Cerebellar cortex (tissue), 1 donor: ENCODE results near the gene LRRC27.

Experiments used
- DNase-seq: peaks from one replicate; pipeline ENCODE4 v3.0.0-alpha.2; 2015; ENCODE audit warnings: low spot score

Gene LRRC27

DNA sequence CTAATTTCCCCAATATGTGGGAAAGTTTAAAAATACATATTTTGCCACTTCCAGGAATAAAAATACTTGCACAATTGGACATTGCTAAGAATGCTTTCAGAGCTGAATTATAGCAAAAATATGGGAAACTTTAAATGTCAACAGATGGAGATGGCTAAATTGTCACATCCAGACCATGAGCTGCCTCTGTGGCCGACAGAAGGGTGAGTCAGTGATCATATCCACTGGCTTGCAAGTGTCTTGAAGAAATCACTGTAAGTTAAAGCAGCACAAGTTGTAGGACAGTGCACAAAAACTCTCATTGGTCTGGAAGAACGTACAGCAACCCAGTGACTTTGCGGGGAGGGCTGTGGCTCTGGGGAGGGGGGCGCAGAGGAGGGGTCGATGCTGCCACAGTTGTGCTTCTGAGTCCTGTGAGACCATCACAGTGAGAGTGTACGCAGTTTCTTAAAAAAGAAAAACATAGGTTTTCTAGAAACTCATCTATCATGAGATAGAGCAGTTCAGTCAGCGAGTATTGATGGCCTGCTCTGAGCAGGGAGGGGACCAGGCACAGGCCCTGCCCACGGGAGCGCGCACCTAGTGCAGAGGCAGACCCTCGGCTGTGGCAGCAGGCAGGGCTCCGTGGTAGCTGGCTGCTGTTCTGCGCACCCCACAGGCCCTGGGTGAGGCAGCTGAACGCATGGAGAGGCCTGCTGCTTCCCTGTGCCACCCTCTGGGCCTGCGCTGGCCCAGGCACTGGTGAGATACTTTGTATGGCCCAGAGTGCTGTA, 25.5 kb downstream of the LRRC27 start:
- DNase-seq, result no peak

DNA sequence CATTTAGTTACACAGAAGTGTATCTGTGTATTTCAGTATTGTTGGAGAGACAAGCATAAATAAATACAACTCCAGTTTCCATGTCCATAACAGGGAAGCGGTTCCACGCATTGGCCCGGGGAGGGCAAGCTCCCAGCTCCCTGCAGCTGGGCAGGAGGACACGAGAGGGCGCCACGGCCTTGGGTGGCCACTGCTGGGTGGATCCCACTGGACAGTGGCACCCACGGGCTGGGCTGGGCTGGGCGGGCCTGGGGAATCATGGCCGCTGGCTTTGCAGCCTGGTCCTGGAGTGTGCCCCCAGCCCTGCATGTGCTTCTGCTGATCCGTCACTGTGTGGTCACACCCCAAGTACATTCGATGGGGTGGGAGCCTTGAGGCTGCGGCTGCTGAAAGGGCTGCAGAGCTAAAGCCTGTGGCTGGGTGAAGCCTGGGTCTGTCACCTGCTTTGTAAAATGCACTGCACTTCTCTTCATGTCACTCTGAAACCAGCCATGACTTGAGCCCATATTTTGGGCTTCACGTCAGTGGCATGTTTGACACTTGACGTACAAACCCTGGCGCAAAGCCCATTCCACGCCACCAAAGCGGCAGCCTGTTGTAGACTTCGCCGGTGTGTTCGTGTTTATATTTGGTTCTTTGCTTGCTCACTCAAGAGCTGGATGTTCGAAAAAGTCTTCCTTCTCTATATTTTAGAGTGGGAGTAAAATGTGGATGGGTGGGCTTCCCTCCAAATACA, 27.5 kb downstream of the LRRC27 start:
- no peak for DNase-seq

DNA sequence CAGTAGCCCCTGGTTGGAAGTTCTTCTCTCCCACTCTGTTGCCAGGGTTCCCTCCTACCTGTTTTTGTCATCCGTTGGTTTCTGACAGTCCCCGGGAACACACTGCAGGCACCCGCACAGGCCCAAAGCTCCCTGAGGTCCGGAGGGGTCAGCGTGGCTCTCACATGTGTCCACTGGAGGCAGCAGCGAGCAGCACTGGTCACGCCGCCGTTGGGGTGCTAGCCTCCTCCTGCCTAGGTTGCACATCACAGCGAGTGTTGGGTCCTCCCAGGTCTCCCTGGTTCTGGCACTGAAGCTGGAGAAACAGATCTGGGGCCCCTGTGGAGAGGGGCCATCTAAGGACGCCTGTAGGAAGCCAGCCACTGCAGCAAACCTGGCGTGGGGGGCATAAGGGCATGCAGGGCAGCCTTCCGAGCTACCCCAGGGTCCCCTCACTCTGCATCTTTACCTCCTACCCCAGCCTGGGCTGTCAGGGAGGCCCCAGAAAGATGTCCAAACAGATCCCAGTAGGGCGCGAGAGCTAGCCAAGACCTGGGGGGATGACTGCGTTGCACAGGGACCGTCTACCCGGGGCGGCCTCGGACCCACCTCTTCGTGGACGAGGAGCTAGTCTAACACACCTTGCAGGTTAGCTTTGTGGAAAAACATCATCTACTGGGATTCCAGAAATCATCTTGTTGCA, 28.9 kb downstream of the LRRC27 start:
- peak; percentile 24 for DNase-seq

DNA sequence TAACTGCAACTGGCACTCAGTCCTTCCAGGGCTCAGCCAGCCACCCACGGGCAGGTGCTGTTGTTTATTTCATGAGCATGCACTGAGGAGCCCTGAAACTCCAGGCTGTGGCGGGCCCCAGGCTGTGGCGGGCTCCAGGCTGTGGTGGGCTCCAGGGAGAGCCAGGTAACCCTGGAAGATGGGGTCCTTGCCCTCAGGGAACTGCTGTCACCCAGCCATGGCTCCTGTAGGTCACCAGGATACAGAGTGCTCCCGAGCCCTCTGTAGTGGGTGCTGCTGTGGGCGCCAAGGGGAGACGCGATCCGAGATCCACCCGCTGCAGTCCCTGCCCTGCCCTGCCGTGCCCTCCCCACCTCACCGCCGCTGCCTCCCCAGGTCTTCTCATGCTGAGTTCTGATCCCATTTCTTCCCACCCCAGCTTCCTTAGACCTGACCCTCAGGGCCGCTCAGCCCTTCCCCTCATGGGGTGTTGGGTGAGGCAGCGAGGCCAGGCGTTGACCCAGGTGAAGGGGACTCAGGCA, 29.6 kb downstream of the LRRC27 start:
- DNase-seq, result no peak

DNA sequence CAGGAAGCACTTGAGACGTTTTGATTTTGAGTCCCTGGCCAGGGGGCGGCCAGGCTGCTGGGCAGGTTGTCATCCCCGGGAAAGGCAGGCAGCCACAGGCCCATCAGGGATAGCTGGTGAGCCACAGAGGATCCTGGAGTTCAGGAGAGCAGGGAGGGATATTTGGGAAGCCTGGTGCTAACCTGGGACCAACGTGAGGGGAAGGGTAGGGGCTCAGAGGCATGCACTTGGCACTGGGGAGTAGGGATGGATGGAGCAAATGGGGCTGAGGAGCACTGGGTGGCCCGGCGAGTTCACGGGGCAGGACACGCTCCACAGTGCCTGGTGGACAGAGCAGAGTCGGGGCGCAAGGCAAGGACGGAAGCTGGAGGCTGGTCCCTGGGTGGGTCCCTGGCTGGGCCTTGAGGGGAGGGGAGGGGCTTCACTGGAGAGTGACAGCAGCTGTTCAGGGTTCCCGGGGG, 30.2 kb downstream of the LRRC27 start:
- no peak for DNase-seq

DNA sequence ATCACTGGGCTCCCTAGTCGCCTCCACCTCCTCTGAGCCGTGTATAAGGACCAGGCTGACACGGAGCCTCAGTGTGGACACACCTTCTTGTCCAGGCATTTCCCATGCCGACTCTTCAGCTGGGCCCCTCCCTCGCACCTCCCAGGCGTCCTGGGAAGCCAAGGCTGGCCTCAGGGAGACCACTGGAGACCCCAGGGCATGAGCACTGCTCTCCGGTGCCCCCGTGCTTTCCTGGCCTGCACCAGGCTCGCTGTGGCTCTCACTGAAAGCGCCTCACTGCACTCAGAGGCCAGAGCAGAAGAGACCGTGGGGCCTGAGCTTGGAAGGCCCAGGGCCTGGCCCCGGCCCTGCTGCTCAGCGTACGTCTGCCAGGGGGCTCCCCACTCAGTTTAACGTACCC, 31.4 kb downstream of the LRRC27 start:
- DNase-seq, result no peak

DNA sequence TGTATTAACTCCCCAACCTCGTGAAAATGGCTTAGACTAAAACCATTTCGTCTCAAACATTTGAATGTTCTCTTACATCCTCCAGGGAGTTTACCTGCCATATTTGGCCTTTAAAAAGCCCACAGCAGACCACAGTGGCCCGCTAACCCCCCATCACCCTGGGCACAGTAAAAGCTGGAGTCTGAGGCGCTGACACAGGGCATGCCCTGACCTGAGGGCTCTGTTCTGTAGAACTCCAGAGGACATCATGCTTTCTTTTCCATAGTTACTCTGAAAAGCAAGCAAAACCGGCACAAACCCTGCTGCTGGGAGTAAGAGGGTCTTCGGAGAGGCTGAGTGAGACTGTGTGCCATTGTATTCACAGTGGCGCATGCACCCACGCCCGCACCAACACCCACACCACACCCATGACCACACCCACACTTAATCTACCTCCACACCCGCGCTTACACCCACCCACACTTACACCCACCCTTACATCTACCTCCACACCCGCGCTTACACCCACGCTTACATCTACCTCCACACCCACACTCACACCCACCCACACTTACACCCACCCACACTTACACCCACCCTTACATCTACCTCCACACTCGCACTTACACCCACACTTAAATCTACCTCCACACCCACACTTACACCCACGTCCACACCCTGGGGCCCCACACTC, 32.1 kb downstream of the LRRC27 start:
- no peak for DNase-seq

DNA sequence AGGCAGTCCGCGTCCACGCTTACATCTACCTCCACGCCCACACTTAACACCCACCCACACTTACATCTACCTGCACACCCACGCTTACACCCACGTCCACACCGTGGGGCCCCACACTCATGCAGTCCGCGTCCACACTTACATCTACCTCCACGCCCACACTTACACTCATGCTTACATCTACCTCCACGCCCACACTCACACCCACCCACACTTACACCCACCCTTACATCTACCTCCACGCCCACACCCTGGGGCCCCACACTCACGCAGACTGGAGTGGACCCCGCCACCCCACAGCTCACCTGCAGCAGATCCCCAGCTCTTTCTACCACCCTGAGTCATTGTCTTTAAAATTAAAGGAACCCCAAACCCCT, 32.6 kb downstream of the LRRC27 start:
- no peak for DNase-seq

DNA sequence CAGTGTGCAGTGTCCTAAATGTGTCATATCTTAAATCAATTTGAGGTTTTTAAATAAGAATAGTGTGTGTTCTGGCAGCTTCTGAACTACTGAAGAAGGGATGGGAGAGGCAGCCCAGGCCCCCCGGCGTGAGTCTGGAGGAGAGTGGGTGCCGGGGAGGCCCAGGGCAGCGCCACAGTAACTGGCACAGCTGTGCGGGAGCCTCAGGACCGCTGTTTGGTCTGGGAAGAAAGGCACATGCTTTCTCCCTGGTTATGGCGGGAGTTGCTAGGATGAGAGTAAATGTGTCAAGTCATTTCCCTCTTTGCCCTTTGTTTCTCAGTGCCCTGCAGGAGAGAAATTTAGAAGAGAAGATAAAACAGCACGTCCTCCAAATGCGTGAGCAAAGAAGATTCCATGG, 33.1 kb downstream of the LRRC27 start:
- no peak for DNase-seq

DNA sequence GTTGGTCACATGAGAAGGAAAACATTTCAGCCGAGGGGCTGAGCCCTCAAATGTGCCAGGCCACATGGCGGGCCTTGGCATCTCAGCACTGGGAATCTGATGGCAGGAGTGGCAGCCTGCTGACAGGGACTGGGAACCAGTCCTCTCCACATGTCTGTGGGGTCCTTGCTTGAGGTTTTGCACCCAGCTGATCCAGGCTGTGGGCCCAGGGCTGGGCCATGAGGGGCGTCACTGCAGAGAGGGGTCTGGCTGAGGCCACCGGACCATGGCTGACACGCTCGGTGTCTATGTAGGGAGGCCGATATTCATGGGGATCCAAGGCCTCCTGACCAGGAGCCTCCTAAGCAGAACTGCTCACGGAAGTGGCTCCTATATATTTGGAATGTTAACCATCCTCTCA, 34.0 kb downstream of the LRRC27 start:
- DNase-seq, result no peak

DNA sequence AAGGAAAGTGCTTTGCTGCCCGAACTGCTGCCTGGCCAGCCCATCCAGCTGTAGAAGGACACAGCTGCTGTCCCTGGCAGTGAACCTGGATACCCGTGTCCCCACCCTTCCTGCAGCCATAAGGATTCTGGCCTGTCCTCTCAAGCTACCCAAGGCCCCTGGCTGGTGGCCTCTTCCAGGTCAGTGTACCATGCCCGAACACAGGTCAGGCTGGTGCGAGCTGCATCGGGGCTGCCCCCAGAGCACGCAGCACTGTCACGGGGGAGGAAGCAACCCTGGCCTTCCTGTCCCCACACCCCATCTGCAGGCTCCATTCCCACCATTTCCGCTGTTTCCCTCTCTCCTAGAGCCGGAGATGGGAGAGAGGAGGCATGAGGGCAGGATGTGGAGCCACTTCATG, 34.5 kb downstream of the LRRC27 start:
- DNase-seq, result no peak

DNA sequence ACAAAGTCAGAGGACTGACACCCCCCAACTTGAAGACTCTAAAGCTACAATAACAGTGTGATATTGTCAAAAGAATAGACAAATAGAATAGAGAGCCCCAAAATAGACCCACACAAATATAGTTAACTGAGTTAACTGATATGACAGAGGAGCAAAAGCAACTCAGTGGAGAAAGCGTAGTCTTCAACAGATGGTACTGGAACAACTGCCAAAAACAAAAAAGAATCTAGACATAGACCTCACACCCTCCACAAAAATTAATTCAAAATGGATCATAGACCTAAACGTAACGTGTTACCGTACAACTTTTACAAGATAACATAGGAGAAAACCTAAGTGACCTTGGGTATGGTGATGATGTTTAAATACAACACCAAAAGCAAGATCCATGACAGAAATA, 36.4 kb downstream of the LRRC27 start:
- no peak for DNase-seq

DNA sequence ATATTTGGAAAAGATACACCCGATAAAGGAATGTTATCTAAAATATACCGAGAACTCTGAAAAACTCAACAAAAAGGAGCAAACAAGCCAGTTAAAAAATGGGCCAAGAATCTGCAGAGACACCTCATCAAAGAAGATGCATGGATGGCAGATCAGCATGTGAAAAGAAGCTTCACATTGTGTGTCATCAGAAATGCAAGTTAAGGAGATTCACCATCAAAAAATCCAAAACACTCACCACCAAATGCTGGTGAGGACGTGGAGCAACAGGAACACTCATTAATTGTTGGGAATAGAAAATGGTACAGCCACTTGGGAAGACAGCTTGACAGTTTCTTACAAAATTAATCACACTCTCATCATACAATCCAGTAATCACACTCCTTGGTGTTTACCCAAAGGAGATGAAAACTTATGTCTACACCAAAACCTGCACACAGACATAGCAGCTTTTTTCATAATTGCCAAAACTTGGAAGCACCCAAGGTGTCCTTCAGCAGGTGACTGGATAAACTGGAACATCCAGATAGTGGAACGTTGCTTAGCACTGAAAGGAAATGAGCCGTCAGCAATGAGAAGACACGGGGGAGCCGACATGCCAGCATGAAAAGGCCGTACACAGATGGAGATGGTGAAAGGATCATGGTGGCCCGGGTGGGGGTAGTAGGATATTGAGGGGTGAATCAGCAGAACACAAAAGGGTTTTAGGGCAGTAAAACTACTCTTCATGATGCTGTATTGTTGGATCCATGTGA, 37.1 kb downstream of the LRRC27 start:
- DNase-seq, result no peak

DNA sequence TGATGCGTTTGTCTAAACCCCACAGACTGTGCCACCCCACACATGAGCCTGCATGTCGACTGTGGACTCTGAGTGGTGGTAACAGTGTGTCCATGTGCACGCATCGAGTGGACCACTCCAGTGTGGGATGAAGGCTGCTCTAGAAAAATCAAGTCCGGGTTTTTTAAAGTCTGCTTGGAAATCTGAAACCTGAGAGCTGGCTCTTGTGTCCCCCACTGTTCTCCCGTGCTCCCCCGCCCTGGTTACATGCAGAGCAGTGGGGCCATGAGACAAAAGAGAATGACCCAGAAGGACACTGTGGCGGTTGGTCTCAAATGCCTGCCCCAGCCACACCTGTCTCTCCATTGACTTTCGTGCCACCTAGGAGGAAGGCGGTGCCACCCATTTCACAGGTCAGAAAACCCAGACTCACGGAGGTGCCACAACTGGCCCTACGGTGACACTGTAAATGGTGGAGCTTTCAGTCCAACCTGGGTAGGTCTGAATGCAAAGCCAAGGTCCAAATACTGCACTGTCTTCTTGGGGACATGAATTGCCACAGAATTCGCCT, 37.7 kb downstream of the LRRC27 start:
- no peak for DNase-seq

DNA sequence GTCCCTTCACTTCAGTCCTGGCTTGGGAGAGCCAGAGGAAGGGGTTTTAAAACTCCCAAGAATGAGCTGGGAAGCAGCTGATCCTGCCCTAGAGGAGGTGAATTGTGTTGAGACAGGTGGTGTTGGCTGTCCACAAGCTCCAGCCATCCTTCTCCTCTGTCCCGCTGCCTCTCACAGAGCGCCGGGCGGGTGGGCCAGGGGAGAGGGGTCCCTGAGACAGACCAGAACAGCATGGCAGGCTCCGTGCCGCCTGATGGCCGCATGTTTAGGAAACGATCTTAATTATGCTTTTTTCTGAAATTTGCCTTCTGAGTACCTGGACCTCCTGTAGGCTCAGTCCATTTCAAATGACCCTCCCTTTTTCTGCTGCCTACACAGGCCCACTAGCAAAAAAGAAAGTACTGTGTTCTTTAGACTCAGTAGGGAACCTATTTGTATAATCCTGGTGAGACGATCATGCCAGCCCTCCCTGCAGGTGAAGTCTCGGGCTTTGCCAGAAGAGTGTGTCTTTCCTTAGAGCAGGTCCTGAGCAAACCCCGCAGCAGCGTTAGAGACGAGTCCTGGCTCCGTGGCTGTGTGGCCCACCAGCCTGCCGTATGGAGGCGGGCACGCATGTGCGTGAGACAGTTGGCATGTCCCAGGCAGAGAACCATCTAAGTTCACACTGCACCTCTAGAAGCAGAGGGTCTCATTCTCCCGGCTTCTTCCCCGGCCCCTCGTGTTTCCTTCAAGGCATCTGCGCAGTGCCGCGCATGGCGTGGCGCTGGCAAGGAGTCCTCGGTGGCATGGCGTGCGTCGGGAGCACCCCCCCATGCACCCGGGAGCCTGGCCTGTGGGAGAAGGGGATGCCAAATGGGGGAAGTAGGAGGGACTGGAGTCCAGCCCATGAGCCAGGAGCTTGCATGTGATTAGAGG, 38.7 kb downstream of the LRRC27 start:
- DNase-seq, result no peak

DNA sequence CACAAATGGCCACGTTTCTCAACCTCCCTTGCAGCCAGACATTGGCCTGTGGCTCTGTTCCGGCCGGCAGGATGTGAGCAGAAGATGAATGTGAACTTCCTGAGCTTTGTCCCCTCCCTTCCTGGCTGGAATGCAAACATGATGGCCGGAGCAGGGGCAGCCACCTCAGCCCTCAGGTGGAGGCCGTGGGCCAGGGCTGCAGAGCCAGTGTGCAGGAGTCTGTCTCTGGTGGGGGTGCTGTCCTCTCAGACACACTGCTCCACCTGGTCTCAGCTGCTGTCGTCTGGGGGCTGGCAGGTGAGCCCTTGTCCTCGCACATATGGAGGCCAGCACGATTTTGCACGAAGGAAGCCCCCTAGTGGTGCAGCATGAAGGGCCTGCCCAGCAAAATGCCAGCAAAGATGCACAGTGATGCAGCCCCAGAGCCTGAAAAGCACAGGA, 39.7 kb downstream of the LRRC27 start:
- no peak for DNase-seq

DNA sequence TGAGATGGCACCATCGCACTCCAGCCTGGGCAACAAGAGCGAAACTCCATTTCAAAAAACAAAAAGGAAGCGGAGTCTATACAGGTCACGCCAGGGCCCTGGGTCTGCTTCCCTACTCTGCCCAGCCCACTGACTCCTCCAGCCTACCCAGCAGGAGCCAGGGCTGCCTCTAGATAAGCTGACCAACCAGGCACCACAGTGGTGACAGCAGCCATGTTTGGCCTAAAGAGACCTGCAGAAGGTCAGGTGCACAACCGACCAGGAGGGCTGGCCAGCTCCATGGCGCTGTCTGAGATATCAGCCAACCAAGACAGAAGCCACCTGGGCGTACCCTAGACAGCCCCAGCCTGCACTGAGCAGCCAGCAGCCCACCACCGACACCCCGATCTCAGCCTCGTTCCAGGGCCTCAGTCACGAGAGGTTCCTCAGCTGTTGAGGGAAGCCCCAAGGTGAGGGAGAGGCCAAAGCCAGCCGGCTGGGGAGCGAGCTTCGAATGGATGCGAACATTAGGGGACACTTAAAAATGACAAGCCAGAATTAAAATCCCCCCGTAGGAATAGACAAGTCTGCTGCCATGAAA, 40.6 kb downstream of the LRRC27 start:
- no peak for DNase-seq

DNA sequence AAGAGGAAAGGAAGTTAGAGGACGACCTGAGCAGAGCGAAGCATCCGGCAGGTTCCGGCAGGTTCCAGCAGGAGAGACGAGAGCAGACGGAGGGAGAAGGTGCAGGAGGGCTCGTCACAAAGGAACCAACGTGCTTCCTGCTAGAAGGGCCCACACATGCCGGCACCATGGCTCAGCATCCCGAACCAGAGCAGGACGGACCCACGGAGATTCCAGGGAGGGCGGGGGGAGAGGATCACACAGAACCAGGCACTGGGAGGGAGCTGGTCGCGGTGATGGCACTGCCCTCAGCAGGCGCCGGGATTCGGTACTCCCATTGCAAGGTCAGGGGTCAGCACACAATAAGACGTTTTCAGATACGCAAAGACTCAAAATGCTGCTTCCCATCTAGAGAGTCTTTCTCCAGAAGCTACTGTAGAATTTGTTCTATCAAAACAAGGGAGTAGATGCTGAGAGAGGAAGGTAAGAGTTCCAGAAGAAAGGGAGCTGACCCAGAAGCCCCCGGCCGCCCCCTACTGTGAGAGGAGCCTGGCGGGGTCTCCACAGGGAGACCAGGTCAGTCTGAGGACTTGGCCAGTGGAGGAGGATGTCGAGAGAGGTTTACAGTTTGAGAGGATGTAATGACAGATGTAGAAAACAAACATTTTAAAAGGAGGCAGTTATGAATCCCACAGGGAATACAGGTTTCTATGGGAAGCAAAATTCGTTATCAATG, 41.4 kb downstream of the LRRC27 start:
- no peak for DNase-seq

DNA sequence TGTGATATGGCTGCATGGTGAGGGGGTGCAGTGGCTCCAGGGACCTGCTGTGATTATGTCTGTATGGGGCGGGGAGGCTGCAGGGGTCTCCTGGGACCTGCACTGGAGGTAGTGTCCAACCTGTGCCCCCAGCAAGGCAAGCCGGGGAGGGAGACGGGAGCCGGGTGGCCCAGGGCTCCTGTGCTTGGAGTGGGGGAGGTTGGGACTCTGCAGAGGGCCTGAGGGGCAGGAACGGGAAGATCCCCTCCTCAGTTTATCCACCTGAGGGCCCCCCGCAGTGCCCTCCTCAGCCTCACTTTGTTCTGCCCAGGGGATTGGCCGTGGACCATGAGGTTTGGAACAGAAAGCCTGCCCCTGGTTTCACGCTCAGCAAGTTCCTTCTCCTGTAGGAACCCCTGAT, 42.2 kb downstream of the LRRC27 start:
- no peak for DNase-seq
